ENCODE results near the gene SARS1.

SARS1 gene

GRCh38 chr1:109248797-109249629, 35.3 kb downstream of the SARS1 start, which contains the start of gene CELSR2:
CELSR2 (plus strand) TSS chr1:109249539; CDS start chr1:109250080, 541 bp downstream.
- TF ChIP-seq, protein P1, sequence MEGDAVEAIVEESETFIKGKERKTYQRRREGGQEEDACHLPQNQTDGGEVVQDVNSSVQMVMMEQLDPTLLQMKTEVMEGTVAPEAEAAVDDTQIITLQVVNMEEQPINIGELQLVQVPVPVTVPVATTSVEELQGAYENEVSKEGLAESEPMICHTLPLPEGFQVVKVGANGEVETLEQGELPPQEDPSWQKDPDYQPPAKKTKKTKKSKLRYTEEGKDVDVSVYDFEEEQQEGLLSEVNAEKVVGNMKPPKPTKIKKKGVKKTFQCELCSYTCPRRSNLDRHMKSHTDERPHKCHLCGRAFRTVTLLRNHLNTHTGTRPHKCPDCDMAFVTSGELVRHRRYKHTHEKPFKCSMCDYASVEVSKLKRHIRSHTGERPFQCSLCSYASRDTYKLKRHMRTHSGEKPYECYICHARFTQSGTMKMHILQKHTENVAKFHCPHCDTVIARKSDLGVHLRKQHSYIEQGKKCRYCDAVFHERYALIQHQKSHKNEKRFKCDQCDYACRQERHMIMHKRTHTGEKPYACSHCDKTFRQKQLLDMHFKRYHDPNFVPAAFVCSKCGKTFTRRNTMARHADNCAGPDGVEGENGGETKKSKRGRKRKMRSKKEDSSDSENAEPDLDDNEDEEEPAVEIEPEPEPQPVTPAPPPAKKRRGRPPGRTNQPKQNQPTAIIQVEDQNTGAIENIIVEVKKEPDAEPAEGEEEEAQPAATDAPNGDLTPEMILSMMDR (IDR thresholded peaks at IDR 0.05; ENCODE audit: extremely low read depth, missing control alignments) = no peak
- DNase-seq (ENCODE audit: low spot score) = peak; percentile 94

GRCh38 chr1:109249654-109250401, 36.1 kb downstream of the SARS1 start:
- DNase-seq (ENCODE audit: low spot score) = no peak

DNA sequence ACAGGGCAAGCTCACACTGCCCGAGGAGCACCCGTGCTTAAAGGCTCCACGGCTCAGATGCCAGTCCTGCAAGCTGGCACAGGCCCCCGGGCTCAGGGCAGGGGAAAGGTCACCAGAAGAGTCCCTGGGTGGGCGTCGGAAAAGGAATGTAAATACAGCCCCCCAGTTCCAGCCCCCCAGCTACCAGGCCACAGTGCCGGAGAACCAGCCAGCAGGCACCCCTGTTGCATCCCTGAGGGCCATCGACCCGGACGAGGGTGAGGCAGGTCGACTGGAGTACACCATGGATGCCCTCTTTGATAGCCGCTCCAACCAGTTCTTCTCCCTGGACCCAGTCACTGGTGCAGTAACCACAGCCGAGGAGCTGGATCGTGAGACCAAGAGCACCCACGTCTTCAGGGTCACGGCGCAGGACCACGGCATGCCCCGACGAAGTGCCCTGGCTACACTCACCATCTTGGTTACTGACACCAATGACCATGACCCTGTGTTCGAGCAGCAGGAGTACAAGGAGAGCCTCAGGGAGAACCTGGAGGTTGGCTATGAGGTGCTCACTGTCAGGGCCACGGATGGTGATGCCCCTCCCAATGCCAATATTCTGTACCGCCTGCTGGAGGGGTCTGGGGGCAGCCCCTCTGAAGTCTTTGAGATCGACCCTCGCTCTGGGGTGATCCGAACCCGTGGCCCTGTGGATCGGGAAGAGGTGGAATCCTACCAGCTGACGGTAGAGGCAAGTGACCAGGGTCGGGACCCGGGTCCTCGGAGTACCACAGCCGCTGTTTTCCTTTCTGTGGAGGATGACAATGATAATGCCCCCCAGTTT, 36.9 kb downstream of the SARS1 start:
- DNase-seq (ENCODE audit: low spot score) = peak; percentile 31

More at GRCh38 chr1:109249654-109250401, 36.1 kb downstream of the SARS1 start:
- TF ChIP-seq, protein P1 (IDR thresholded peaks at IDR 0.05; ENCODE audit: extremely low read depth, missing control alignments) = no peak

DNA sequence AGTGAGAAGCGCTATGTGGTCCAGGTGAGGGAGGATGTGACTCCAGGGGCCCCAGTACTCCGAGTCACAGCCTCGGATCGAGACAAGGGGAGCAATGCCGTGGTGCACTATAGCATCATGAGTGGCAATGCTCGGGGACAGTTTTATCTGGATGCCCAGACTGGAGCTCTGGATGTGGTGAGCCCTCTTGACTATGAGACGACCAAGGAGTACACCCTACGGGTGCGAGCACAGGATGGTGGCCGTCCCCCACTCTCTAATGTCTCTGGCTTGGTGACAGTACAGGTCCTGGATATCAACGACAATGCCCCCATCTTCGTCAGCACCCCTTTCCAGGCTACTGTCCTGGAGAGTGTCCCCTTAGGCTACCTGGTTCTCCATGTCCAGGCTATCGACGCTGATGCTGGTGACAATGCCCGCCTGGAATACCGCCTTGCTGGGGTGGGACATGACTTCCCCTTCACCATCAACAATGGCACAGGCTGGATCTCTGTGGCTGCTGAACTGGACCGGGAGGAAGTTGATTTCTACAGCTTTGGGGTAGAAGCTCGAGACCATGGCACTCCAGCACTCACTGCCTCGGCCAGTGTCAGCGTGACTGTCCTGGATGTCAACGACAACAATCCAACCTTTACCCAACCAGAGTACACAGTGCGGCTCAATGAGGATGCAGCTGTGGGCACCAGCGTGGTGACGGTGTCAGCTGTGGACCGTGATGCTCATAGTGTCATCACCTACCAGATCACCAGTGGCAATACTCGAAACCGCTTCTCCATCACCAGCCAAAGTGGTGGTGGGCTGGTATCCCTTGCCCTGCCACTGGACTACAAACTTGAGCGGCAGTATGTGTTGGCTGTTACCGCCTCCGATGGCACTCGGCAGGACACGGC, 37.8 kb downstream of the SARS1 start:
- TF ChIP-seq, protein P1 (IDR thresholded peaks at IDR 0.05; ENCODE audit: extremely low read depth, missing control alignments) = no peak
- DNase-seq (ENCODE audit: low spot score) = peak; percentile 32

More for the DNA sequence above, 36.9 kb downstream of the SARS1 start:
- TF ChIP-seq, protein P1 (IDR thresholded peaks at IDR 0.05; ENCODE audit: extremely low read depth, missing control alignments) = no peak

DNA sequence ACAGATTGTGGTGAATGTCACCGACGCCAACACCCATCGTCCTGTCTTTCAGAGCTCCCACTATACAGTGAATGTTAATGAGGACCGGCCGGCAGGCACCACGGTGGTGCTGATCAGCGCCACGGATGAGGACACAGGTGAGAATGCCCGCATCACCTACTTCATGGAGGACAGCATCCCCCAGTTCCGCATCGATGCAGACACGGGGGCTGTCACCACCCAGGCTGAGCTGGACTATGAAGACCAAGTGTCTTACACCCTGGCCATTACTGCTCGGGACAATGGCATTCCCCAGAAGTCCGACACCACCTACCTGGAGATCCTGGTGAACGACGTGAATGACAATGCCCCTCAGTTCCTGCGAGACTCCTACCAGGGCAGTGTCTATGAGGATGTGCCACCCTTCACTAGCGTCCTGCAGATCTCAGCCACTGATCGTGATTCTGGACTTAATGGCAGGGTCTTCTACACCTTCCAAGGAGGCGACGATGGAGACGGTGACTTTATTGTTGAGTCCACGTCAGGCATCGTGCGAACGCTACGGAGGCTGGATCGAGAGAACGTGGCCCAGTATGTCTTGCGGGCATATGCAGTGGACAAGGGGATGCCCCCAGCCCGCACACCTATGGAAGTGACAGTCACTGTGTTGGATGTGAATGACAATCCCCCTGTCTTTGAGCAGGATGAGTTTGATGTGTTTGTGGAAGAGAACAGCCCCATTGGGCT, 38.6 kb downstream of the SARS1 start:
- DNase-seq (ENCODE audit: low spot score) = peak; percentile 13
- TF ChIP-seq, protein P1 (IDR thresholded peaks at IDR 0.05; ENCODE audit: extremely low read depth, missing control alignments) = no peak

Measured in GM20000 (cell line).